PC-3 (cell line): ENCODE measurements around the gene TMEM181. TPM values are rescaled to one million over a fixed set of nuclear protein-coding genes. Genes with fewer than 3 reads are reported as not detected.

Source experiments
- ATAC-seq: fragments of 200-7000 bp; cut with Tn5 transposase; 2 replicates; pipeline ENCODE4 v1.9.1; 2020; ENCODE audit warnings: mild to moderate bottlenecking, moderate library complexity
- BruUV-seq: library from RNA; stranded (reverse); fragments of 400-500 nt; replicated peaks from 2 replicates; lab custom pipeline; 2021; lab: Mats Ljungman, UMichigan
- CTCF ChIA-PET: fragments of 300-600 bp; sonication (Branson Sonifier 250); formaldehyde crosslinking; loops from one replicate; lab custom pipeline; 2022; ENCODE audit warnings: antibody characterized with exemption; lab: Charles Lee
- POLR2A ChIA-PET: fragments of 300-600 bp; sonication (Branson Sonifier 250); formaldehyde crosslinking; loops from one replicate; lab custom pipeline; 2022; ENCODE audit warnings: antibody characterized with exemption; ENCODE audit not compliant: unreplicated experiment; lab: Charles Lee
- DNase-seq: peaks from one replicate; pipeline ENCODE4 v3.0.0-alpha.2; 2015
- H2AFZ ChIP-seq: fragments of 300-600 bp; sonication (generic); 2 replicates; pipeline ENCODE4 v1.6.0; 2016; ENCODE audit warnings: antibody characterized with exemption, low read length
- H3F3A ChIP-seq: fragments of 300-600 bp; sonication (generic); one replicate; pipeline ENCODE4 v1.6.0; 2017; ENCODE audit warnings: antibody characterized with exemption, low read length, control low read depth, mild to moderate bottlenecking; ENCODE audit not compliant: unreplicated experiment
- H3K27ac ChIP-seq: fragments of 300-600 bp; sonication (generic); 2 replicates; pipeline ENCODE4 v1.5.1; 2016; ENCODE audit warnings: mild to moderate bottlenecking, low read length
- H3K27me3 ChIP-seq: fragments of 300-600 bp; sonication (generic); 2 replicates; pipeline ENCODE4 v1.6.1; 2016; ENCODE audit warnings: low read length, mixed read lengths
- H3K36me3 ChIP-seq: fragments of 300-600 bp; sonication (generic); 2 replicates; pipeline ENCODE4 v1.6.1; 2016; ENCODE audit warnings: low read depth, mixed run types, low read length, mixed read lengths
- H3K4me1 ChIP-seq: fragments of 300-600 bp; sonication (generic); 2 replicates; pipeline ENCODE4 v1.5.1; 2016; ENCODE audit warnings: low read length; ENCODE audit not compliant: insufficient read depth
- H3K4me2 ChIP-seq: fragments of 300-600 bp; sonication (generic); 2 replicates; pipeline ENCODE4 v1.6.0; 2016; ENCODE audit warnings: low read length
- H3K4me3 ChIP-seq: fragments of 300-600 bp; sonication (generic); 2 replicates; pipeline ENCODE4 v1.5.1; 2016; ENCODE audit warnings: mild to moderate bottlenecking, low read length, mixed read lengths
- H3K79me2 ChIP-seq: fragments of 300-600 bp; sonication (generic); 2 replicates; pipeline ENCODE4 v1.6.1; 2017; ENCODE audit warnings: low read length, mixed read lengths
- H3K9ac ChIP-seq: fragments of 300-600 bp; sonication (generic); 2 replicates; pipeline ENCODE4 v1.6.0; 2016; ENCODE audit warnings: mild to moderate bottlenecking, low read length
- H3K9me2 ChIP-seq: fragments of 300-600 bp; sonication (generic); replicated peaks from 2 replicates; pipeline ENCODE4 v1.6.1; 2016; ENCODE audit warnings: mixed run types, low read length, mixed read lengths
- H3K9me3 ChIP-seq: fragments of 300-600 bp; sonication (generic); 2 replicates; pipeline ENCODE4 v1.6.1; 2016; ENCODE audit warnings: low read length, mixed read lengths
- H4K20me1 ChIP-seq: fragments of 300-600 bp; sonication (generic); 2 replicates; pipeline ENCODE4 v1.6.1; 2016; ENCODE audit warnings: low read length, mixed read lengths
- EZH2 ChIP-seq: fragments of 300-600 bp; sonication (generic); IDR thresholded peaks from one replicate; pipeline ENCODE4 v1.6.1; 2017; ENCODE audit warnings: antibody characterized with exemption, mild to moderate bottlenecking, low read length; ENCODE audit not compliant: unreplicated experiment
- EZH2phosphoT487 ChIP-seq: fragments of 300-600 bp; sonication (generic); IDR thresholded peaks from 2 replicates; pipeline ENCODE4 v1.6.1; 2018; ENCODE audit warnings: mild to moderate bottlenecking, antibody characterized with exemption, low read length, borderline replicate concordance
- intact Hi-C: fragments of 100-400 bp; cut with micrococcal nuclease; formaldehyde crosslinking; loops from 2 replicates; pipeline ENCODE4 v1.9.0; 2023
- total RNA-seq: library from RNA; depleted of rRNA; stranded (reverse); fragments of >200 nt; gene quantifications from 2 replicates; pipeline ENCODE4 v1.2.3, GENCODE V29; 2014
- TF ChIP-seq, protein P1 (sequence below): fragments of 300-600 bp; sonication (generic); conservative IDR thresholded peaks from 2 replicates; pipeline ENCODE4 v1.5.1; 2017; ENCODE audit warnings: antibody characterized with exemption, low read depth, mild to moderate bottlenecking, low read length

TMEM181 gene
- total RNA-seq, 1 experiment from 2014 or later, result 13.7 TPM

GRCh38 chr6:158645064-158646022, 85.5 kb downstream of the TMEM181 start:
- CTCF ChIA-PET, result interaction anchor here (0.5 to 1.4 kb wide), 3 partner anchors 14 to 420 kb away, joined by 3 to 8 read pairs (median 3); no protein-coding TSS in a partner anchor
- Histone ChIP-seq H3K27me3 (no peaks in the 10 kb centered on the region), H3K4me2 (peak overlapping the region; percentile 79), H2AFZ (peak overlapping the region; percentile 64), H3K9me3 (no peaks in the 10 kb centered on the region), H3K4me3 (peak overlapping the region; percentile 96), H3K36me3 (no peaks in the 10 kb centered on the region), H3F3A (no peaks in the 10 kb centered on the region), H3K9ac (peak overlapping the region; percentile 99), H3K9me2 (no peaks in the 10 kb centered on the region), H3K79me2 (peaks cover 39% of the 10 kb centered on the region), H3K4me1 (peaks cover 53% of the 10 kb centered on the region), H4K20me1 (peaks cover 4% of the 10 kb centered on the region; the same call in 1 of the 2 replicates), H3K27ac (peak overlapping the region; percentile 93)
- TF ChIP-seq EZH2phosphoT487 (no peak), EZH2 (no peak)
- TF ChIP-seq, protein P1, sequence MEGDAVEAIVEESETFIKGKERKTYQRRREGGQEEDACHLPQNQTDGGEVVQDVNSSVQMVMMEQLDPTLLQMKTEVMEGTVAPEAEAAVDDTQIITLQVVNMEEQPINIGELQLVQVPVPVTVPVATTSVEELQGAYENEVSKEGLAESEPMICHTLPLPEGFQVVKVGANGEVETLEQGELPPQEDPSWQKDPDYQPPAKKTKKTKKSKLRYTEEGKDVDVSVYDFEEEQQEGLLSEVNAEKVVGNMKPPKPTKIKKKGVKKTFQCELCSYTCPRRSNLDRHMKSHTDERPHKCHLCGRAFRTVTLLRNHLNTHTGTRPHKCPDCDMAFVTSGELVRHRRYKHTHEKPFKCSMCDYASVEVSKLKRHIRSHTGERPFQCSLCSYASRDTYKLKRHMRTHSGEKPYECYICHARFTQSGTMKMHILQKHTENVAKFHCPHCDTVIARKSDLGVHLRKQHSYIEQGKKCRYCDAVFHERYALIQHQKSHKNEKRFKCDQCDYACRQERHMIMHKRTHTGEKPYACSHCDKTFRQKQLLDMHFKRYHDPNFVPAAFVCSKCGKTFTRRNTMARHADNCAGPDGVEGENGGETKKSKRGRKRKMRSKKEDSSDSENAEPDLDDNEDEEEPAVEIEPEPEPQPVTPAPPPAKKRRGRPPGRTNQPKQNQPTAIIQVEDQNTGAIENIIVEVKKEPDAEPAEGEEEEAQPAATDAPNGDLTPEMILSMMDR, result no peak
- DNase-seq, result peak; percentile 58
- POLR2A ChIA-PET, result interaction anchor here (0.6 to 0.8 kb wide), 4 partner anchors 17 to 229 kb away, joined by 3 to 6 read pairs (median 4); no protein-coding TSS in a partner anchor
- ATAC-seq, result no peak
- intact Hi-C loops, result no loop called here
- BruUV-seq, result TSS peak; percentile 79

DNA sequence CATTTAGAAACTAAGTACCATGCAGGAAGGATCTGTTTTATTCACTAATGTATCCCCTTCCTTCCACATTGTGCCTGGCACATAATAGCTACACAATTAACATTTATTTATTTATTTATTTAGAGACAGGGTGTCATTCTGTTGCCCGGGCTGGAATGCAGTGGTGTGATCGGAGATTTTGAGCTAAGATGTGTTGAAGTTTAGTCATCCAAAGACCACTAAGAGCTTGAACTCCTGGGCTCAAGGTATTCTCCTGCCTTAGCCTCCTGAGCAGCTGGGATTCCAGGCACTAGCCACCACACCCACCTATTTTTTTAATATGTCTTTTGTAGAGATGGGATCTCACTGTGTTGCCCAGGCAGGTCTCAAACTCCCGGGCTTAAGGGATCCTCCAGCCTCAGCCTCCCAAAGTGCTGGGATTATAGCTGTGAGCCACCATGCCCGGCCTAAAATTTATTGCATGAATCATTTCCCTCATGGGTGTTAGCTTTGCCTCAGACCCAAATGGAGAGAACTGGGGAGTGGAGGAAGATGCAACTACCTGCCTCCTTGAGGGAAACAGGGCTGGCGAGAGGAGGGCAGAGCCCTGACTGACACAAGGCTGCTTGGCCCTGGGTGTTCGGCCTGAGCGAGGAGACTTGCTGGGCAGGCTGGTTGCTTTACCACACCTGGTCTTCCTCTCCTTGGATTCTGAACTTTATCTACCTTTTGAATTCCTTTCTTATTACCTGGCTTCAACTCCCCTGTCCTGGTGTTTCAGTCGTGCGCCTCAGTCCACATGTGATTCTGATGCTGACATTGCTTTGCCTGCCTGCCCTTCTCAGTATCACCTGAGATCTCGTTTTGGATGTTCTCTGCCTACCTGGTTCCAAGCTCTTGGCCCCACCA, 86.4 kb downstream of the TMEM181 start:
- ATAC-seq (peak; percentile 5), DNase-seq (peak; percentile 72)
- no peaks in the 10 kb centered on the region; the same call in 1 of the 2 replicates for H4K20me1 ChIP-seq
- peak overlapping the region; percentile 96; the same call in 1 of the 2 replicates for H3K4me3 ChIP-seq
- intact Hi-C loops, result no loop called here
- POLR2A ChIA-PET, result no interaction called here
- H3K27ac ChIP-seq, result peak overlapping the region; percentile 93
- peak overlapping the region; percentile 61 for H2AFZ ChIP-seq
- no peaks in the 10 kb centered on the region for H3K9me3 ChIP-seq
- H3K9me2 ChIP-seq, result no peaks in the 10 kb centered on the region
- CTCF ChIA-PET, result interaction anchor here (0.5 kb wide), 1 partner anchor 419 kb away, joined by 3 read pairs; no protein-coding TSS in a partner anchor
- H3K27me3 ChIP-seq, result no peaks in the 10 kb centered on the region
- H3K36me3 ChIP-seq, result no peaks in the 10 kb centered on the region
- peak overlapping the region; percentile 79 for H3K4me2 ChIP-seq
- H3K79me2 ChIP-seq, result peaks cover 30% of the 10 kb centered on the region
- no peaks in the 10 kb centered on the region for H3F3A ChIP-seq
- TF ChIP-seq, protein P1, result no peak
- TF ChIP-seq EZH2, result no peak
- no TSS peak for BruUV-seq
- peak overlapping the region; percentile 19; the same call in 1 of the 2 replicates for H3K9ac ChIP-seq
- peaks cover 53% of the 10 kb centered on the region for H3K4me1 ChIP-seq
